Natural killer cell treated with Interleukin-12 subunit alpha and Interleukin-12 subunit beta and Interleukin-15 and Interleukin-18, amount 100 ng/mL, for 72 hours (primary cell): ENCODE results near the gene LGSN. TPM values are rescaled to one million over a fixed set of nuclear protein-coding genes. Genes with fewer than 3 reads are reported as not detected.
"Not testable (repeated sequence)": the region's sequence is repeated elsewhere in the genome, so short reads cannot be mapped to it uniquely, and the experiment has no call there.

Experiments
- ATAC-seq, 2 donors: fragments of 150-1000 bp; cut with Tn5 transposase in 1 of 2; sonication (Bioruptor Pico), chemical (Tn5 transposase) in 1 of 2; 2 replicates each; pipeline ENCODE4 v1.10.0; 2021
- DNase-seq: peaks from one replicate; pipeline ENCODE4 v3.0.0; 2022; ENCODE audit warnings: low spot score
- H3K27ac Mint-ChIP-seq, 2 donors: 1 replicate in 1 of 2; 2 replicates in 1 of 2; pipeline ENCODE4 v1.8.0; 2022; ENCODE audit warnings: mixed read lengths in 2 of 2, mild to moderate bottlenecking in 1 of 2, moderate library complexity in 1 of 2
- H3K27me3 Mint-ChIP-seq, 2 donors: 1 replicate in 1 of 2; 2 replicates in 1 of 2; pipeline ENCODE4 v1.8.0; 2022; ENCODE audit warnings: mixed read lengths in 2 of 2
- H3K36me3 Mint-ChIP-seq: one replicate; pipeline ENCODE4 v1.8.0; 2022; ENCODE audit warnings: mixed read lengths
- H3K4me1 Mint-ChIP-seq, 2 donors: 1 replicate in 1 of 2; 2 replicates in 1 of 2; pipeline ENCODE4 v1.8.0; 2022; ENCODE audit warnings: low read depth in 2 of 2, mixed read lengths in 2 of 2, mild to moderate bottlenecking in 1 of 2
- H3K4me3 Mint-ChIP-seq: one replicate; pipeline ENCODE4 v1.8.0; 2022; ENCODE audit warnings: mixed read lengths
- H3K9me3 Mint-ChIP-seq: 2 replicates; pipeline ENCODE4 v1.8.0; 2022; ENCODE audit warnings: mixed read lengths
- total RNA-seq, 2 donors: library from RNA; stranded (reverse); gene quantifications; one replicate each; pipeline ENCODE4 v1.2.3, GENCODE V29; 2022

Gene LGSN
- total RNA-seq, 2 donors from 2014 or later, result not detected

- no peak for DNase-seq
- H3K9me3 Mint-ChIP-seq, result no peaks in the 10 kb centered on the region
These were observed 29.2 kb downstream of the LGSN start for GRCh38 chr6:63290492-63291058.

GRCh38 chr6:63289269-63289872, 30.4 kb downstream of the LGSN start:
- no peaks in the 10 kb centered on the region for H3K9me3 Mint-ChIP-seq
- ATAC-seq (no peak), DNase-seq (no peak)
- H3K4me1 Mint-ChIP-seq, result no peaks in the 10 kb centered on the region
- no peaks in the 10 kb centered on the region for H3K36me3 Mint-ChIP-seq
- H3K27me3 Mint-ChIP-seq, result no peaks in the 10 kb centered on the region
- H3K27ac Mint-ChIP-seq, result no peak overlapping the region
- no peak overlapping the region for H3K4me3 Mint-ChIP-seq

More at GRCh38 chr6:63290492-63291058, 29.2 kb downstream of the LGSN start:
- no peak overlapping the region for H3K27ac Mint-ChIP-seq
- ATAC-seq, result no peak
- no peak overlapping the region for H3K4me3 Mint-ChIP-seq
- no peaks in the 10 kb centered on the region for H3K27me3 Mint-ChIP-seq
- no peaks in the 10 kb centered on the region for H3K4me1 Mint-ChIP-seq
- no peaks in the 10 kb centered on the region for H3K36me3 Mint-ChIP-seq

GRCh38 chr6:63280639-63281180, 39.1 kb downstream of the LGSN start:
- Mint-ChIP-seq H3K9me3 (no peaks in the 10 kb centered on the region), H3K4me1 (no peaks in the 10 kb centered on the region), H3K36me3 (no peaks in the 10 kb centered on the region), H3K27ac (no peak overlapping the region), H3K27me3 (no peaks in the 10 kb centered on the region), H3K4me3 (no peak overlapping the region)
- no peak for DNase-seq
- no peak for ATAC-seq

GRCh38 chr6:63278916-63279315, 40.9 kb downstream of the LGSN start:
- no peaks in the 10 kb centered on the region for H3K36me3 Mint-ChIP-seq
- H3K9me3 Mint-ChIP-seq, result no peaks in the 10 kb centered on the region
- no peaks in the 10 kb centered on the region for H3K4me1 Mint-ChIP-seq
- H3K27ac Mint-ChIP-seq, result no peak overlapping the region
- DNase-seq (no peak), ATAC-seq (no peak)
- no peak overlapping the region for H3K4me3 Mint-ChIP-seq
- no peaks in the 10 kb centered on the region for H3K27me3 Mint-ChIP-seq

GRCh38 chr6:63275953-63276352, 43.8 kb downstream of the LGSN start:
- Mint-ChIP-seq H3K27me3 (no peaks in the 10 kb centered on the region), H3K27ac (no peak overlapping the region), H3K9me3 (peaks cover 2% of the 10 kb centered on the region), H3K4me3 (no peak overlapping the region), H3K36me3 (no peaks in the 10 kb centered on the region), H3K4me1 (no peaks in the 10 kb centered on the region)
- ATAC-seq (no peak), DNase-seq (no peak)

GRCh38 chr6:63274795-63275430, 44.9 kb downstream of the LGSN start:
- not testable (repeated sequence) for H3K9me3 Mint-ChIP-seq, DNase-seq, H3K4me1 Mint-ChIP-seq, H3K36me3 Mint-ChIP-seq, H3K27ac Mint-ChIP-seq, H3K27me3 Mint-ChIP-seq, ATAC-seq, H3K4me3 Mint-ChIP-seq

- no peak overlapping the region for H3K27ac Mint-ChIP-seq
- no peaks in the 10 kb centered on the region for H3K27me3 Mint-ChIP-seq
- peaks cover 5% of the 10 kb centered on the region for H3K9me3 Mint-ChIP-seq
- no peak for ATAC-seq
- no peaks in the 10 kb centered on the region for H3K4me1 Mint-ChIP-seq
- no peaks in the 10 kb centered on the region for H3K36me3 Mint-ChIP-seq
- DNase-seq, result no peak
- H3K4me3 Mint-ChIP-seq, result no peak overlapping the region
These were observed 47.4 kb downstream of the LGSN start for GRCh38 chr6:63272397-63272796.

GRCh38 chr6:63269470-63269869, 50.3 kb downstream of the LGSN start:
- no peak for DNase-seq
- no peak for ATAC-seq
- no peaks in the 10 kb centered on the region for H3K27me3 Mint-ChIP-seq
- no peaks in the 10 kb centered on the region for H3K4me1 Mint-ChIP-seq
- no peak overlapping the region for H3K27ac Mint-ChIP-seq
- H3K36me3 Mint-ChIP-seq, result no peaks in the 10 kb centered on the region
- no peak overlapping the region for H3K4me3 Mint-ChIP-seq
- H3K9me3 Mint-ChIP-seq, result peaks cover 5% of the 10 kb centered on the region

- DNase-seq (no peak), ATAC-seq (no peak)
- Mint-ChIP-seq H3K36me3 (no peaks in the 10 kb centered on the region), H3K4me3 (no peak overlapping the region), H3K27me3 (no peaks in the 10 kb centered on the region), H3K4me1 (no peaks in the 10 kb centered on the region), H3K27ac (no peak overlapping the region), H3K9me3 (peaks cover 5% of the 10 kb centered on the region)
These were observed 51.2 kb downstream of the LGSN start for GRCh38 chr6:63268574-63268973.

- no peaks in the 10 kb centered on the region for H3K36me3 Mint-ChIP-seq
- DNase-seq (no peak), ATAC-seq (no peak)
- H3K4me1 Mint-ChIP-seq, result no peaks in the 10 kb centered on the region
- H3K27me3 Mint-ChIP-seq, result no peaks in the 10 kb centered on the region
- no peak overlapping the region for H3K4me3 Mint-ChIP-seq
- peaks cover 5% of the 10 kb centered on the region for H3K9me3 Mint-ChIP-seq
- no peak overlapping the region for H3K27ac Mint-ChIP-seq
These were observed 52.0 kb downstream of the LGSN start for GRCh38 chr6:63267828-63268227.

- no peak for DNase-seq
- Mint-ChIP-seq H3K4me1 (no peaks in the 10 kb centered on the region), H3K27ac (no peak overlapping the region), H3K4me3 (no peak overlapping the region), H3K27me3 (no peaks in the 10 kb centered on the region), H3K9me3 (peaks cover 5% of the 10 kb centered on the region), H3K36me3 (no peaks in the 10 kb centered on the region)
- no peak for ATAC-seq
These were observed 52.7 kb downstream of the LGSN start for GRCh38 chr6:63267046-63267445.

- Mint-ChIP-seq H3K27ac (no peak overlapping the region), H3K27me3 (no peaks in the 10 kb centered on the region), H3K36me3 (no peaks in the 10 kb centered on the region), H3K4me1 (no peaks in the 10 kb centered on the region), H3K4me3 (no peak overlapping the region), H3K9me3 (no peaks in the 10 kb centered on the region)
- DNase-seq, result no peak
- ATAC-seq, result no peak
These were observed 56.3 kb downstream of the LGSN start for GRCh38 chr6:63263444-63263843.

GRCh38 chr6:63261820-63262219, 58.0 kb downstream of the LGSN start:
- no peaks in the 10 kb centered on the region for H3K4me1 Mint-ChIP-seq
- H3K9me3 Mint-ChIP-seq, result no peaks in the 10 kb centered on the region
- ATAC-seq (no peak), DNase-seq (no peak)
- no peaks in the 10 kb centered on the region for H3K36me3 Mint-ChIP-seq
- H3K4me3 Mint-ChIP-seq, result no peak overlapping the region
- H3K27ac Mint-ChIP-seq, result no peak overlapping the region
- no peaks in the 10 kb centered on the region for H3K27me3 Mint-ChIP-seq

- H3K36me3 Mint-ChIP-seq, result no peaks in the 10 kb centered on the region
- peaks cover 4% of the 10 kb centered on the region for H3K9me3 Mint-ChIP-seq
- no peaks in the 10 kb centered on the region for H3K4me1 Mint-ChIP-seq
- no peak overlapping the region for H3K4me3 Mint-ChIP-seq
- ATAC-seq, result no peak
- no peaks in the 10 kb centered on the region for H3K27me3 Mint-ChIP-seq
- no peak for DNase-seq
- no peak overlapping the region for H3K27ac Mint-ChIP-seq
These were observed 60.6 kb downstream of the LGSN start for GRCh38 chr6:63259153-63259552.
